GM13976 (cell line): ENCODE data around the gene SLN.

Experiments used
- DNase-seq: peaks from one replicate; pipeline ENCODE4 v3.0.0; 2012; ENCODE audit warnings: low spot score
- in situ Hi-C: fragments of 300-500 bp; cut with MboI; formaldehyde crosslinking; loops from one replicate; pipeline ENCODE4 v1.12.0; 2022; ENCODE audit warnings: low sequenced_read_pairs, mixed read lengths, inconsistent platforms; ENCODE audit not compliant: unreplicated experiment
- TF ChIP-seq, protein P1 (sequence below): IDR thresholded peaks from 2 replicates; pipeline ENCODE4 v1.5.1; 2012; ENCODE audit warnings: borderline replicate concordance, mild to moderate bottlenecking; ENCODE audit not compliant: insufficient read depth; ENCODE audit errors: extremely low read depth, missing control alignments, control extremely low read depth

Gene SLN

DNA sequence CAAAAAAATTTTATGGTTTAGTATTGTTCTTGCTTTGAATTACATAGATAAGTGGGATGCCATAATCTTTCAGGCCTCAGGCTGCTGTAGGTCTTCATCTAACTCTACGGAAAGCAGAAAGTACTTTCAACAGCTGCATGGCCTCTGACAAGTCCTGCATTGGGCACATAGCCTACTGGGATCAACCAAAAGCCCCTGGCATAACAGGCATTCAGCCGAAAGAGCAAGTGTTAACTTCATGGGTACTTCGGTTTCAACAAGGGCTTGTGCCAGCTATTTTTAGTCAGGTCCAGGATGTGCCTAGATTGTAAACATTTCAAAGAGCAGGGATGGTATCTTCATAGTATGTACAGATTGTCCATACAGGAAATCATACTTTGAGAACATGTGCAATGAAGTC is 3.1 kb downstream of the SLN start:
- TF ChIP-seq, protein P1, sequence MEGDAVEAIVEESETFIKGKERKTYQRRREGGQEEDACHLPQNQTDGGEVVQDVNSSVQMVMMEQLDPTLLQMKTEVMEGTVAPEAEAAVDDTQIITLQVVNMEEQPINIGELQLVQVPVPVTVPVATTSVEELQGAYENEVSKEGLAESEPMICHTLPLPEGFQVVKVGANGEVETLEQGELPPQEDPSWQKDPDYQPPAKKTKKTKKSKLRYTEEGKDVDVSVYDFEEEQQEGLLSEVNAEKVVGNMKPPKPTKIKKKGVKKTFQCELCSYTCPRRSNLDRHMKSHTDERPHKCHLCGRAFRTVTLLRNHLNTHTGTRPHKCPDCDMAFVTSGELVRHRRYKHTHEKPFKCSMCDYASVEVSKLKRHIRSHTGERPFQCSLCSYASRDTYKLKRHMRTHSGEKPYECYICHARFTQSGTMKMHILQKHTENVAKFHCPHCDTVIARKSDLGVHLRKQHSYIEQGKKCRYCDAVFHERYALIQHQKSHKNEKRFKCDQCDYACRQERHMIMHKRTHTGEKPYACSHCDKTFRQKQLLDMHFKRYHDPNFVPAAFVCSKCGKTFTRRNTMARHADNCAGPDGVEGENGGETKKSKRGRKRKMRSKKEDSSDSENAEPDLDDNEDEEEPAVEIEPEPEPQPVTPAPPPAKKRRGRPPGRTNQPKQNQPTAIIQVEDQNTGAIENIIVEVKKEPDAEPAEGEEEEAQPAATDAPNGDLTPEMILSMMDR = no peak
- DNase-seq = no peak
- in situ Hi-C loops = no loop called here

DNA sequence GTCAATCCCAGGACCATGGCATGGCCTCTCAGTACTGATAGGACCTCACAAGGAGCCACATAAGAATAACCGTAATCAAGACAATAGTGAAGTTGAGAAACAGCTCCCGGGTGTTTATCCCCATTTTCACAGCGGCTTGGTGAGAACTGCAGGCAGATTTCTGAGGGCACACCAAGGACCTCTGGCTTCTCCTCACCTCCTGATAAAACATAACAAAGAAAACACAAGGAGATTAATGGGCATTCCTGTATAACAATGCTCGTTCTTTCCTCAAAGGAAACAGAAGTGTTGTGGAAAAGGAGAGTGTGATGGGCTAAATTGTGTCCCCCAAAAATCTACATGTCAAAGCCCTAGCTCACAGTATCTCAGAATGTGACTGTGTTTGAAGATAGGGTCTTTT is 4.0 kb downstream of the SLN start:
- in situ Hi-C loops = no loop called here
- TF ChIP-seq, protein P1 = no peak
- DNase-seq = no peak

DNA sequence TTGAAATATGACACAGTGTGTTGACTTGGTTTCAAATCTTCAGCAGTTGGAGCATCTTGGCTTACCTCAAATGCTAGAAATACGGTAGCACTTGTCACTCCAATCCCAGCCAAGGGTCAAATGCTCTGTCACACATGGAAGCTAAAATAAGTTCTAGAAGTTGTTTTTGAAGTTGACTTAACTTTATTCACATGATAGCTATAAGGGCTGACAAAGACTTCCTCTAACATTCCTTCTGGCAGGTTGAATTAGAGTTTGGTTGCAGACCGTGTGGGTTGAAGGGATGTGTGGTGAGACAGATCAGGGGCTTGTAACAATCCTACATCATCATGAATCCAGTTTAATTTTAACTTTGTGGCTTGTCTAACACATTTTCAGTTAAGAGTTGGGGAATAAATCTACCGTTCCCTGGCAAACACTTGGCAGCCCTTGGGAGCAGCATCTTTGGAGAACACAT is 4.6 kb downstream of the SLN start:
- in situ Hi-C loops = no loop called here
- TF ChIP-seq, protein P1 = no peak
- DNase-seq = no peak

DNA sequence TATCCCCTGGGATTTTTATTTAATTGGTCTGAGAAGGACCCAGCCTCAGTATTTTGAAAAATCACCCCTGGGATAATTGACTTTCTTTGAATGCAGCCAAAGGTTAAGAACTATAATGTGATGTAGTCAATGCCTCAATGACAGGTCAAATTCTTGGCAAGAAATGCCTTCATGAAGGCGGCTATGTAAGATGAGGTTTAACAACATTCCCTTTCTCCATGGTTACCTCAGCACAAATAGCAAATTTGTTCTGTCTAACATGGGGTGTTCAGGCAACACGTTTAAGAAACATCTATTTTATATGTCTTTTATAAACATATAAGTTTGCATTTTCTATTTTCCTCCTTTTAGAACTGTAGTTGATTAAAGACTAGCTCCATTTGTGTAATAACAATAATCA is 5.3 kb downstream of the SLN start:
- DNase-seq = no peak
- TF ChIP-seq, protein P1 = no peak
- in situ Hi-C loops = no loop called here

DNA sequence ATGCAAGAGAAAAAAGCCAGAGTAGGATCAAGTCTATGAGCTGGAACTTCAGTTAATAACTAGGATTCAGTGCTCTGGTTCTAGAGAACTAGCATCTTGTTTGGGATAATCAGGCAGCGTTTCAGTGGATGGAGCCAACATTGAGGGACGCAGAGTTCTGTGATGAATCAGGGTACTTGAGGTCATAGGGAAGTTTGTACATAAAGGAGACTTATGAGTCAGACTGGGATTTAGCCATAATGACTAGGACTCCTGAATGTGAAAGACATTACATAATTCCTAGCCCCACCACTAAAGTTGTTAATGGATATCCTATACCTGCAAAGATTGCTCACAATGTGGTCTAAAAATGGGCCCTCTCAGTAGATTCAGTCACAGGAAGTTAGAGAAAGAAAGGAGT is 6.8 kb downstream of the SLN start:
- no peak for DNase-seq
- in situ Hi-C loops = no loop called here
- TF ChIP-seq, protein P1 = no peak

DNA sequence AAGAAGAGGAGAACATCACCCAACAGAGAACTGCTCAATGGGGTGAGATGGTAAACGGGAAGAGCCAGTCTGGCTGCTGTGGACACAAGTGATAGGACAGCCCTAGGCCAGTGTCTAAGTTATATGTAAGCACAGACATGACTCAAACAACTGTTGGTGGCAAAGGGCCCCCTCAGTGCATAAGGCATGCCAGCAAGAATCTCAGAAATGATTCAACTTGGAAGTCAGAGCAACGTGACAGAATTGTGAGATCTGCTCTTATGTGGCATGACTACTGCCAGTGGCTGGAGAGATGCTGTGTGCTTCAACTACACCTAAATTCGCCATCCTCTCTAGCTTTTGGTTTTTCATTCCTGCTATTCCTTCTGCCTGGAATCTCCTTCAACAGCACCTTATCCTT is 7.4 kb downstream of the SLN start:
- DNase-seq = no peak
- in situ Hi-C loops = no loop called here
- TF ChIP-seq, protein P1 = no peak

DNA sequence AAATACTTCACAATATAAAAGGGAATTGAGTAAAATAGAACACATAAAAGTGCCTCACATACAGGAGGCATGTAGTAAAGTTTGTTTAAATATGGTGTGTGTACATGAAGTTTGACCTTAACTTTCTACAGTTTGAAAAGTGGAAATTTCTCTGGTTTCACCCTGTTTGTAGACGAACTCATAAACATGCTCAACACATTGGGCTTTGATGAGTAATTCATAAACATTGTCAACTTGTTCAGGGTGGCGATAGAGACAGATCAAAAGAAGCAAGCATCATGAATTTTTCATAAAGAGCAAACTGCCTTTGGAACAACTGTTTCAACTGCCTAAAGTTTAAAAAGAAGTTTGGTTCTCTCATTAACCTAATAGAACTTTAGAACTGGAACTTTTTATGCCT is 9.1 kb downstream of the SLN start:
- DNase-seq = no peak
- TF ChIP-seq, protein P1 = no peak
- in situ Hi-C loops = no loop called here
